BLaER1 treated with 17β-estradiol and CSF1 and Interleukin-3, amounts not matched to agents 10 nM and 100 nM (cell line): ENCODE results near the gene AGXT.
A peak's percentile ranks its signal among the peaks of the same experiment; 100 is the strongest.

ENCODE experiments used
- H3K27ac ChIP-seq, 11 experiments: shearing (Covaris generic); formaldehyde crosslinking; 2 replicates each; pipeline ENCODE4 v1.8.1; 2022
- H3K27me3 ChIP-seq, 11 experiments: shearing (Covaris generic); formaldehyde crosslinking; 2 replicates each; pipeline ENCODE4 v1.8.1; 2022
- H3K36me3 ChIP-seq, 11 experiments: shearing (Covaris generic); formaldehyde crosslinking; 2 replicates each; pipeline ENCODE4 v1.8.1; 2022
- H3K4me1 ChIP-seq, 10 experiments: shearing (Covaris generic); formaldehyde crosslinking; 2 replicates each; pipeline ENCODE4 v1.8.1; 2022
- H3K4me2 ChIP-seq, 11 experiments: shearing (Covaris generic); formaldehyde crosslinking; 2 replicates each; pipeline ENCODE4 v1.8.1; 2022
- H3K4me3 ChIP-seq, 10 experiments: shearing (Covaris generic); formaldehyde crosslinking; 2 replicates each; pipeline ENCODE4 v1.8.1; 2022
- H3K9ac ChIP-seq, 11 experiments: shearing (Covaris generic); formaldehyde crosslinking; 2 replicates each; pipeline ENCODE4 v1.8.1; 2022
- H3K9me3 ChIP-seq, 11 experiments: shearing (Covaris generic); formaldehyde crosslinking; replicated peaks in 1 of 11; 2 replicates each; pipeline ENCODE4 v1.8.1; 2022
- H4K20me1 ChIP-seq, 11 experiments: shearing (Covaris generic); formaldehyde crosslinking; 2 replicates each; pipeline ENCODE4 v1.8.1; 2022
- Cebpa-rat ChIP-seq, 11 experiments: shearing (Covaris generic); IDR thresholded peaks; 2 replicates each; pipeline ENCODE4 v1.8.1; 2022

Gene AGXT

GRCh38 chr2:240876475-240877251 lies 8.0 kb downstream of the AGXT start:
- Histone ChIP-seq H3K4me1 (peaks cover 0 to 34% (median 25%) of the 10 kb centered on the region in 10 experiments; a peak in 16 of 20 replicates), H3K4me3 (no peak overlapping the region), H3K36me3 (no peaks in the 10 kb centered on the region), H3K4me2 (peak overlapping the region in 8 of 11 experiments; percentile 31 to 66 (median 55); a peak in 15 of 22 replicates), H4K20me1 (peaks cover 0 to 8% (median 0%) of the 10 kb centered on the region in 11 experiments; a peak in 2 of 22 replicates), H3K27me3 (no peaks in the 10 kb centered on the region), H3K9ac (peak overlapping the region in 2 of 11 experiments; percentile 31 to 46; a peak in 3 of 22 replicates), H3K27ac (no peak overlapping the region), H3K9me3 (no peaks in the 10 kb centered on the region)
- no peak for TF ChIP-seq Cebpa-rat (IDR thresholded peaks at IDR 0.05)

GRCh38 chr2:240877460-240878340 lies 9.1 kb downstream of the AGXT start:
- H3K9me3 ChIP-seq = no peaks in the 10 kb centered on the region
- peak overlapping the region in 8 of 11 experiments; percentile 31 to 66 (median 55); a peak in 15 of 22 replicates for H3K4me2 ChIP-seq
- H3K36me3 ChIP-seq = no peaks in the 10 kb centered on the region

GRCh38 chr2:240878341-240878936 lies 9.8 kb downstream of the AGXT start:
- no peak overlapping the region for H3K4me2 ChIP-seq
- H3K4me3 ChIP-seq = no peak overlapping the region
- TF ChIP-seq Cebpa-rat (IDR thresholded peaks at IDR 0.05) = no peak
- H4K20me1 ChIP-seq = no peaks in the 10 kb centered on the region
- H3K27me3 ChIP-seq = no peaks in the 10 kb centered on the region
- H3K9me3 ChIP-seq = no peaks in the 10 kb centered on the region
- peaks cover 0 to 37% (median 26%) of the 10 kb centered on the region in 10 experiments; a peak in 16 of 20 replicates for H3K4me1 ChIP-seq
- no peak overlapping the region for H3K9ac ChIP-seq
- H3K36me3 ChIP-seq = no peaks in the 10 kb centered on the region
- H3K27ac ChIP-seq = no peak overlapping the region

More at GRCh38 chr2:240877460-240878340, 9.1 kb downstream of the AGXT start:
- Histone ChIP-seq H3K9ac (no peak overlapping the region), H3K4me1 (peaks cover 0 to 38% (median 27%) of the 10 kb centered on the region in 10 experiments; a peak in 16 of 20 replicates), H3K27me3 (no peaks in the 10 kb centered on the region), H3K4me3 (no peak overlapping the region), H3K27ac (no peak overlapping the region), H4K20me1 (peaks cover 0 to 4% (median 0%) of the 10 kb centered on the region in 11 experiments; a peak in 1 of 22 replicates)
- no peak for TF ChIP-seq Cebpa-rat (IDR thresholded peaks at IDR 0.05)

GRCh38 chr2:240879105-240879504 lies 10.5 kb downstream of the AGXT start:
- H3K36me3 ChIP-seq = no peaks in the 10 kb centered on the region
- H3K4me3 ChIP-seq = no peak overlapping the region
- no peak for TF ChIP-seq Cebpa-rat (IDR thresholded peaks at IDR 0.05)
- H3K4me2 ChIP-seq = no peak overlapping the region
- H4K20me1 ChIP-seq = no peaks in the 10 kb centered on the region
- no peak overlapping the region for H3K27ac ChIP-seq
- no peak overlapping the region for H3K9ac ChIP-seq
- H3K4me1 ChIP-seq = peaks cover under 1 to 31% (median 23%) of the 10 kb centered on the region in 10 experiments; a peak in 16 of 20 replicates
- H3K27me3 ChIP-seq = no peaks in the 10 kb centered on the region
- H3K9me3 ChIP-seq = no peaks in the 10 kb centered on the region

GRCh38 chr2:240881913-240882312 lies 13.3 kb downstream of the AGXT start:
- no peaks in the 10 kb centered on the region for H4K20me1 ChIP-seq
- TF ChIP-seq Cebpa-rat (IDR thresholded peaks at IDR 0.05) = no peak

GRCh38 chr2:240884221-240884620 lies 15.6 kb downstream of the AGXT start:
- H3K27me3 ChIP-seq = no peaks in the 10 kb centered on the region
- TF ChIP-seq Cebpa-rat (IDR thresholded peaks at IDR 0.05) = no peak
- peak overlapping the region in 6 of 11 experiments; percentile 66 to 88 (median 86); a peak in 11 of 22 replicates for H3K4me2 ChIP-seq
- H4K20me1 ChIP-seq = no peaks in the 10 kb centered on the region
- no peaks in the 10 kb centered on the region for H3K9me3 ChIP-seq
- H3K4me1 ChIP-seq = peaks cover 30 to 51% (median 43%) of the 10 kb centered on the region in 10 experiments
- no peaks in the 10 kb centered on the region for H3K36me3 ChIP-seq
- H3K9ac ChIP-seq = no peak overlapping the region
- H3K27ac ChIP-seq = peak overlapping the region in 3 of 11 experiments; percentile 54 to 71 (median 65); a peak in 4 of 22 replicates
- H3K4me3 ChIP-seq = no peak overlapping the region

More at GRCh38 chr2:240881913-240882312, 13.3 kb downstream of the AGXT start:
- no peaks in the 10 kb centered on the region for H3K9me3 ChIP-seq
- no peak overlapping the region for H3K9ac ChIP-seq
- peak overlapping the region in 3 of 11 experiments; percentile 36 to 47 (median 39); a peak in 3 of 22 replicates for H3K4me2 ChIP-seq
- no peak overlapping the region for H3K4me3 ChIP-seq
- H3K4me1 ChIP-seq = peaks cover 24 to 45% (median 37%) of the 10 kb centered on the region in 10 experiments
- H3K27me3 ChIP-seq = no peaks in the 10 kb centered on the region
- H3K36me3 ChIP-seq = no peaks in the 10 kb centered on the region
- no peak overlapping the region for H3K27ac ChIP-seq

GRCh38 chr2:240884745-240885144 lies 16.1 kb downstream of the AGXT start:
- H3K27me3 ChIP-seq = no peaks in the 10 kb centered on the region
- H3K9me3 ChIP-seq = no peaks in the 10 kb centered on the region
- peaks cover 30 to 54% (median 43%) of the 10 kb centered on the region in 10 experiments for H3K4me1 ChIP-seq
- no peaks in the 10 kb centered on the region for H4K20me1 ChIP-seq
- no peaks in the 10 kb centered on the region for H3K36me3 ChIP-seq
- peak overlapping the region in 5 of 11 experiments; percentile 41 to 71 (median 54); a peak in 8 of 22 replicates for H3K27ac ChIP-seq
- peak overlapping the region in 1 of 10 experiments; percentile 34; a peak in 1 of 20 replicates for H3K4me3 ChIP-seq
- no peak for TF ChIP-seq Cebpa-rat (IDR thresholded peaks at IDR 0.05)
- no peak overlapping the region for H3K9ac ChIP-seq
- peak overlapping the region in 7 of 11 experiments; percentile 59 to 88 (median 86); a peak in 14 of 22 replicates for H3K4me2 ChIP-seq

GRCh38 chr2:240885566-240885965 lies 16.9 kb downstream of the AGXT start:
- Histone ChIP-seq H3K27me3 (no peaks in the 10 kb centered on the region), H3K4me2 (peak overlapping the region; percentile 48 to 88 (median 66); a peak in 21 of 22 replicates), H3K27ac (peak overlapping the region in 7 of 11 experiments; percentile 10 to 75 (median 54); a peak in 12 of 22 replicates), H3K4me1 (peaks cover 30 to 54% (median 43%) of the 10 kb centered on the region in 10 experiments), H3K4me3 (peak overlapping the region in 2 of 10 experiments; percentile 14 to 34; a peak in 3 of 20 replicates), H4K20me1 (no peaks in the 10 kb centered on the region), H3K36me3 (no peaks in the 10 kb centered on the region), H3K9ac (peak overlapping the region in 2 of 11 experiments; percentile 0 to 42; a peak in 2 of 22 replicates), H3K9me3 (no peaks in the 10 kb centered on the region)
- no peak; a peak in 1 of 22 replicates for TF ChIP-seq Cebpa-rat (IDR thresholded peaks at IDR 0.05)
